HG02840 (cell line): ENCODE measurements around the gene TMCO6.

ENCODE experiments used
- ATAC-seq: cut with Tn5 transposase; IDR thresholded peaks from one replicate; pipeline ENCODE4 v1.9.1; 2021; ENCODE audit warnings: mild to moderate bottlenecking, moderate library complexity, moderate number of reproducible peaks; ENCODE audit not compliant: unreplicated experiment, low FRiP score

TMCO6 gene

DNA sequence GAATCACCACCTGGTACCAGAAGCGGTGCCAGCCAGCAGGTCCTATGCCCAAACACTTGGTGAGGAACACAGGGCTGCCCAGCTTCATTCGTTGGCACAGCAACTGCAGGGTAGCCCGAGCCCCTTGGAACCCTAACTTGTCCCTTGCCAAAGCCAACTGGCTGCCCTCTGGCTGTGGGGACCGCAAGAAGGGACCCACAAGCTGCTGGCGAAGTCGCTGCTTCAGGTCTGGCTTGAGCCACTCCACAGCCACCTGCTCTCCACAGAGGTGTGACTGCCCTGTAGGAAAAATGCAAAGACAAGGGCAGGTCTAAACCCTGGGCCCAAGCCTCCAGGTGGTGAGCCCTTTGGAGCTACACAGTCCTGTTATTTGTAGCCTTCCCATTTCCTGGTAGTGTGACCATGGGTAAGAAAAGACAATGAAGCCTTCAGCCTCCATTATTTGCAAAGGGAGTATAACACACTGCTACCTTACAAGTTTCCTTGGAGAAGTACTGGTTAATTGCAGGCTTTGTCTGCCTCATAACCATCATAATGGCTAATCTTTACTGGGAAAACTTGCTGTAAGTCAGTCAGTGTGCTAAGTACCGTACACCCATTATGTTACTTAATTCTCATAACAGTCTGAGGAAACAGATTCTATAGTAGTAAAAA is 32.3 kb downstream of the TMCO6 start:
- ATAC-seq: no peak

DNA sequence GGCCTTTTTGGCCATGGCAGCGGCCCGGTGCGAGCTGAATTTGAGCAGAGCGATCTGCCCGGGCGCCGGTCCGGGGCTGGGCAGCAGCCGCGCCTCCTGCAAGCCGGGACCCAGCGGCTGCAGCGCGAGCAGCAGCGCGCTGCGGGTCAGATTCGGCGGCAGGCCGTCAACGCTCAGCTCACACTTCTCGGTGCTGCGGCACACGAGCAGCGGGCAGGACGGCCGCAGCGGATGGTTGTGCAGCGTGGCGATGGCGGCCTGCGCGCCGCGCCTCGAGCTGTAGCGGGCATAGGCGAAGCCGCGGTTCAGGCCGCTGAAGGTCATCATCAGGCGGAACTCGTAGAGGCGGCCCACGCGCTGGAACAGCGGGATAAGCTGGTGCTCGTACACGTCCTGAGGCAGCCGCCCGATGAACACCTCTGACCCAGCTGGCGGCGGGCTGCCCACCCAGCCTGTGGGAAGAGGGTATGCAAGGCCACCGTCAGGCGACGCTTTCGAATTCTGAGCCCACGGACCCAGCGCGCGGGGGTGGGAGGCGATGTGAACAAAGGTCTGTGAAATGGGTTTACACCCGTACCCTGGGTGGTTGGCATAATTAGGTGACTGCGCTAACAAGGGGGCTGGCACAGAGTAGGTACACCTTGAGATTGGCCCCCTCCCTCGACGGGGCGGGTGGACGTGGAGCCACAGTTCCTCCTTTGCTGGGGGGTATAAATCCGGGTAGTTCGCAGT is 33.4 kb downstream of the TMCO6 start:
- ATAC-seq: no peak

DNA sequence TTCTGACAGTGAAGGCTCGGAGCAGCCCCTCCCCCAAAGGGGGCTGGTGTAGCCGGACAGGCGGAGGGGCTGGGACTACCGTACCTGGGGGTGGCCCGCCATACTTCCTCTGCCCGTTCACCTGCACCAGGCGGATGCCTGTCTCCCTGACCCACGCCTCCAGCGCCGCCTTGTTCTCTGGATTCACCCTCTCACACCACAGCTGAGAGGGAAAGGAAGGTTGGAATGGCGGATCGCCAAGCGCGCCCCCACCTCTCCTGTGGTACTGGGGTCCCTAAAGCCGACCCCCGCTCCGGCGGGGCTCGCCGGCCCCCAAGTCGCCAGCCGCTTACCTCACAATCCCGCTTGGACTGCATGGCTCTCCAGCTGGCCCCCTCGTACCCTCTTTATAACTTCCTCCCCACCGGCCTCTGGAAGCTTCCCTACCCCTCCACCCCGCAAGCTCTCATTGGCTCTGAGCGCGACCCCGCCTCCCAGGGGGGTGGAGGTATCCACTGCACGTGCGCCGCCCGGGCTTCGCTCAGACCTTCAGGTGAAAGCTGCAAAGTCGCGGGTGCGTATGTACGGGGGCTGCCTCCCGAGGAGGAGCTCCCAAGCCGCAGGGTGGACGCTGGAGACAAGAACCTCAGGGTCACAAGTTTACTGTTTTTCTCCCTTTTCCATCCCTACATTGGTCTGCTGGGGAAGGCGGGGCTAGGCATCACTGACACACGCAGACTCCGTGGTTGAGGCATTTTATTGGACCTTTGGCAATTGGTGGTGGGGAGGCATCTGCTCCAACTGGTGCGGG is 34.1 kb downstream of the TMCO6 start, which contains the start of gene DND1:
TSS of gene DND1 (minus strand) at position 390 of the 790 bp plus-strand sequence. CDS start at position 356, 34 bp downstream.
- ATAC-seq: no peak

DNA sequence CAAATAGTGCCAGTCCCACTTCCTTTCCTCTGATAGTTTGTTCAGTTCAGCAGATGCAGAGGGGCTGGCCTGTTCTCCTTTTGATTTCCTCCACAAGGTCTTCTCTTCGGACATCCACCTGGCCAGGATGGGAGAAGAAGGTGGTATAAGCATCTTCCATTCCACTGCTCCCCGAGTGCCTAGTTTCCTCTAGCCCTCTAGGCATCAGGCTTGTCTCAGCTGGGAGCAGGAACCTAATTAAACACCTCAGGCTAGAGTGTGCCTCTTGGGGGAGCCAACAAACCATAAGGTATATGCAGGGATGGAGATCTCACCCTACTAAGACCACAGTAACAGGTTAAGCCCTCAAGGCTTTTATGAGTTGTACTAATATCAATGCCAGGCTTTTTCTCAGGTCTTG is 35.0 kb downstream of the TMCO6 start:
- ATAC-seq: no peak

DNA sequence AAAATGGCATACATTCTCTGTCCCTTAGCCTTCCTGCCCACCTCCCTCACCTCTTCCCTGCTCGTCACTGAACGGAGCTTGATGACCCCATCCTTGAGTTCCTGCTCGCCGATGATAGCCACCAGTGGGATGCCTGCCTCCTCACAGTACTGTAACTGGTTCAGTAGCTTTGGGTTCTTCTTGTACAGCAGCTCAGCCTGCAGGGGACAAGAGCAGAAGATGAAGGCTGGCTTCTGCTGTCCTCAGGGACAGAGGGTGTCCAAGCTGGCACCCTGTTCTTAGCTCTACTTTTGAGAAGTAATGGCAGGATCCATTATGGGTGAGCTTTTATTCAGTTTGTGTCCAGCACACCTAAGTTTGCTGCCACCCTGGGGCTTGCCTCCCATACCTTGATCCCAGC is 35.4 kb downstream of the TMCO6 start:
- no peak for ATAC-seq

DNA sequence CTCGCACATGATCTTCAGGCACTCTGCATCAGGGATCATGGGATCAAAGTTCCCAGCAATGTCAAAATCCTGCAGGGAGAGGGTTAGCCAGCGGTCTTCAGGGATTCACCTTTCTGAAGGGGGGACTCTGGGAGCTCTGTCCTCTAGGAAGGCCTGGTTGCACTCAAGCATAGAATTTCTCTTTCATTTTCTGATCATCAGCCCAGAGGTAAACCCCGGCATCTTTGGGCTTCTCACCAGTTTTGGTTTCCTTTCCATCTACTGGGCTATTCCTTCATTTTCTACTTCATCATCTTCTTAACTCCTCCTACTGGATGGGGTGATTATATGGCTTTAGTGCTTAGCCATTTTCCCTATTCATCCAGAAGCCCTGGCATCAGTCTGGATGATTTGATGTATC is 38.7 kb downstream of the TMCO6 start:
- no peak for ATAC-seq

DNA sequence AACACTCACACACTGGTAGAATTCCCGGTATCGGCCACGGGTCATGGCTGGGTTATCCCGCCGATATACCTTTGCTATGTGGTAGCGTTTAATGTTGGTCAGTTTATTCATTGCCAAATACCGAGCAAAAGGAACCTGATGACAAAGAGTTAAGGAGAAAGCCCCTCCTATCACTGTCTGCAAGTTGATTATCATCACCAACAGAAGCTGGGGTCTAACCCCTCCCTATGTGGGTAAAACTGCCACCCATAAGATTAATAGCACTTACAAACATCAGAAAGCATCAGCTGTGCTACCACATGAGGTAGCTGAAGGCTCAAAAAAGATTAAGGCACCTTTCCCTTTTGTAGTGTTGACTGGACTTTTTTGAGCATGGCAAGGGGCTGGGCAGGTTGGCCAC is 39.7 kb downstream of the TMCO6 start:
- no peak for ATAC-seq

DNA sequence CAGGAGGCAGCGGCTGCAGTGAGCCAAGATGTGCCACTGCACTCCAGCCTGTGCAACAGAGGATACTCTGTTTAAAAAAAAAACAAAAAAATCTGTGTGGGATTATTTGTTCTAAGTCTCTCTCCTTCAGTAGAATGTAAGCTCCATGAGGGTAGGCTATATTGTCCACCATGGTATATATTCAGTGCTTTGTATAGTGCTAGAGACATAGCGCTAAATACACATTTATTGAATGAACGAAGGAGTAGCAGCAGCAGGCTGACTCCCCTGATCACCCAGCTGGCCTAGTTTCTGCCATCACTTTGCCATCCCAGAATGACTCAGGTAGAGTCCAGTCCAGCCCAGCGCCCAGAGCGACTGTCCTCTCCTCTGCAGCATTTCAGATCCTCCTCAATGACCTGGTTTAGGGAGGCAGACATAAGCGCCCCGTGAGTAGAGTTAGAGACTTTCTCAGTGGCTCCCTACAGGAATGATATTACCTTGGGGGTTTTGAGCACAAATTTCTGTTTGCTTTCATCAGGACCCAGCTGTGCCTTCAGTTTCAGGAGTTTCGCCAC is 51.2 kb downstream of the TMCO6 start:
- ATAC-seq: no peak

DNA sequence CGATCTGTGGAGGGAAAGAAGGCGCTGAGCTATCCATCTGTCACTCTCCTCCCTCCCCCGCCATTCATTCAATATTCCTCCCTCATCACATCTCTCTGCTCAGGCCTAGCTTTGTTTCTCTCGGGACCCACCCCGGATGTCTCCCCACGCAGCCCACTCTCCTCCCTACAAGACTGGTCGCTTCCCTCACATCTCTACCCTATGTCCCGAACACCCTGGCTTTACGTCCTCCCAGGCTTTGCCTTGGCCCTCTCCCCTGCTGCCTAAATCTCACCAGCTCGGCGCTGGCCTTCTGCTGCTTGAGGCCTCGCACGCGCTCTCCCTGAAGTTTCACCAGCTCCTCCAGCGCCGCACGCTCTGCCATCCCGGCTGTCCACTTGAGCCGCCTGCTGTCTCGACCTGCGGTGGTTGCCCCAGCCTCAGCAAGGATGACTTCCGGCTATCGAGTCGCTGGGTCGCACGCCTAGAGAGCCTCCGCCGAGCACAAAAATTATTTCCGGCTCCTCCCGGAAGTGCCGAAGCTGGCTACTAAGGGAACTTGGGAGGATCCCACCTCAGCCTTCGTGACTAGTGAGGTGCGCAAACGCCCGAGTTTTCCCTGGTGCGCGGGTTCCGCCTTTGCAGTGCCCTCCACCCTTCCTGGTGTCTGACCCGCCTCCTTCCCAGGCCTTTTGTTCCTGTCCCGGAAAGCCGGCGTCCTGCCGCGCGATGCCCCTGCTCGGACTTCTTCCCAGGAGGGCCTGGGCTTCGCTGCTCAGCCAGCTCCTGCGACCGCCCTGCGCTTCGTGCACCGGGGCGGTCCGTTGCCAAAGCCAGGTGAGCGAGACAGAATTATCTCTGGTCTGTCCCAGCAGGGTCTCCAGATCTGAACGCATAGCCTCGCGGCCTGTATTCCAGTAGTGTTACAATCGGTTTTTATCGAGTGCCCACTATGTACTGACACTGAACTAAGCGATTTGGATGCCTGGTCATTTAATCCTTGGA is 52.0 kb downstream of the TMCO6 start, which contains the start of the genes HARS1 and HARS2:
TSS of gene HARS1 (minus strand) at position 430 of the 984 bp plus-strand sequence. CDS start at position 364, 66 bp downstream.
TSS of gene HARS2 (plus strand) at position 515 of the 984 bp plus-strand sequence. CDS start at position 709, 194 bp downstream.
- peak; percentile 98 for ATAC-seq

DNA sequence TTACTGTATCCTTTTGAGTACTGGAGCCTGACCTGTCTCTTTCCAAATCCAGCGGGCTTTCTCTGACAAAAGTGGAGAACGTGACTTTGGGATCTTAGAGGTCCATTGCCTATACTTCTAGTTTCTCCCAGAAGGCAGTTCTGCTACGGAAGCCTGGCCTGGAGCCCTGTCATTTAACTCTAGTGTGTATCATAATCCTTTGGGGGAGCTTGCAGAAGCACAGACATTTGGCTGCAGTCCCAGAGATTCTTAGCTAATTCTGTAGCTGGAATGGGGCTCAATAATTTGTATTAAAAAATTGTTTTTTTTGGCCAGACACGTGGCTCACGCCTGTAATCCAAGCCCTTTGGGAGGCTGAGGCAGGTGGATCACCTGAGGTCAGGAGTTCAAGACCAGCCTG is 55.0 kb downstream of the TMCO6 start:
- no peak for ATAC-seq
